Neutrophil (primary cell): Measurements from ENCODE around the gene TDRD10.

Experiments
- H3K27ac ChIP-seq: fragments of 200-600 bp; sonication (generic); 2 replicates; pipeline ENCODE4 v1.5.1; 2016; ENCODE audit warnings: mild to moderate bottlenecking, moderate library complexity
- H3K27me3 ChIP-seq: fragments of 200-600 bp; sonication (generic); 2 replicates; pipeline ENCODE4 v1.6.0; 2016; ENCODE audit warnings: mild to moderate bottlenecking
- H3K36me3 ChIP-seq: fragments of 200-600 bp; sonication (generic); 2 replicates; pipeline ENCODE4 v1.5.1; 2017
- H3K4me1 ChIP-seq, 2 experiments: fragments of 200-600 bp in 1 of 2; sonication (generic) in 1 of 2; 1 replicate in 1 of 2; 2 replicates in 1 of 2; pipeline versions ENCODE4 v1.5.1 to v1.6.1; 2013 to 2016; ENCODE audit warnings: low read depth in 1 of 2, low read length in 1 of 2, mild to moderate bottlenecking in 1 of 2, moderate library complexity in 1 of 2; ENCODE audit not compliant: control insufficient read depth in 1 of 2, insufficient read depth in 1 of 2
- H3K4me3 ChIP-seq, 2 experiments: fragments of 200-600 bp in 1 of 2; sonication (generic) in 1 of 2; 1 replicate in 1 of 2; 2 replicates in 1 of 2; pipeline ENCODE4 v1.5.1; 2013 to 2016; ENCODE audit warnings: low read depth in 1 of 2, low read length in 1 of 2, mild to moderate bottlenecking in 1 of 2, moderate library complexity in 1 of 2
- H3K9me3 ChIP-seq: fragments of 200-600 bp; sonication (generic); 2 replicates; pipeline ENCODE4 v1.5.1; 2016
- CTCF ChIP-seq: fragments of 200-600 bp; sonication (generic); IDR thresholded peaks from 2 replicates; pipeline ENCODE4 v1.5.1; 2016; ENCODE audit warnings: antibody characterized with exemption

Gene TDRD10

GRCh38 chr1:154502066-154502743 is at the start of gene TDRD10, which contains the start of gene SHE:
TSS of gene TDRD10 (plus strand) at chr1:154502219. CDS start at chr1:154506904, 4,685 bp downstream.
TSS of gene SHE (minus strand) at chr1:154502412. CDS start at chr1:154502026, 386 bp downstream.
- Histone ChIP-seq H3K36me3 (no peaks in the 10 kb centered on the region), H3K4me1 (peaks cover 17 to 31% of the 10 kb centered on the region in 2 experiments), H3K9me3 (peaks cover 5% of the 10 kb centered on the region), H3K4me3 (peak within 1 kb of the TSS; percentile 15 to 45), H3K27me3 (peaks cover 99% of the 10 kb centered on the region), H3K27ac (no peak within 1 kb of the TSS)
- TF ChIP-seq CTCF = no peak

GRCh38 chr1:154453161-154453560 is 48.9 kb upstream of the TDRD10 start:
- H3K9me3 ChIP-seq = no peaks in the 10 kb centered on the region
- H3K4me3 ChIP-seq = peak overlapping the region; percentile 42 to 59
- peaks cover 63 to 66% of the 10 kb centered on the region in 2 experiments for H3K4me1 ChIP-seq
- no peaks in the 10 kb centered on the region for H3K27me3 ChIP-seq
- H3K27ac ChIP-seq = peak overlapping the region; percentile 97
- H3K36me3 ChIP-seq = peaks cover 62% of the 10 kb centered on the region
- no peak for TF ChIP-seq CTCF

GRCh38 chr1:154453574-154454352 is 48.3 kb upstream of the TDRD10 start:
- Histone ChIP-seq H3K4me1 (peaks cover 68 to 72% of the 10 kb centered on the region in 2 experiments), H3K27me3 (no peaks in the 10 kb centered on the region), H3K4me3 (peak overlapping the region; percentile 42 to 59), H3K27ac (peak overlapping the region; percentile 97), H3K36me3 (peaks cover 63% of the 10 kb centered on the region), H3K9me3 (no peaks in the 10 kb centered on the region)
- TF ChIP-seq CTCF = no peak

GRCh38 chr1:154454386-154455120 is 47.5 kb upstream of the TDRD10 start:
- no peak for TF ChIP-seq CTCF
- peaks cover 64% of the 10 kb centered on the region for H3K36me3 ChIP-seq
- H3K9me3 ChIP-seq = no peaks in the 10 kb centered on the region

GRCh38 chr1:154456631-154457030 is 45.4 kb upstream of the TDRD10 start:
- Histone ChIP-seq H3K27ac (peak overlapping the region; percentile 97), H3K4me1 (peaks cover 72 to 82% of the 10 kb centered on the region in 2 experiments), H3K36me3 (peaks cover 64% of the 10 kb centered on the region), H3K9me3 (no peaks in the 10 kb centered on the region), H3K4me3 (peak overlapping the region; percentile 55 to 59), H3K27me3 (no peaks in the 10 kb centered on the region)
- no peak for TF ChIP-seq CTCF

More at GRCh38 chr1:154454386-154455120, 47.5 kb upstream of the TDRD10 start:
- peak overlapping the region; percentile 42 to 59 for H3K4me3 ChIP-seq
- peak overlapping the region; percentile 97 for H3K27ac ChIP-seq
- peaks cover 72 to 78% of the 10 kb centered on the region in 2 experiments for H3K4me1 ChIP-seq
- no peaks in the 10 kb centered on the region for H3K27me3 ChIP-seq
